HG02970 (cell line): ENCODE results near the gene RBP4.
"Not testable (repeated sequence)": the region's sequence is repeated elsewhere in the genome, so short reads cannot be mapped to it uniquely, and the experiment has no call there.

Source experiments
- ATAC-seq: cut with Tn5 transposase; IDR thresholded peaks from one replicate; pipeline ENCODE4 v1.9.1; 2021; ENCODE audit warnings: mild to moderate bottlenecking, moderate library complexity, moderate number of reproducible peaks; ENCODE audit not compliant: unreplicated experiment, low FRiP score

RBP4 gene

GRCh38 chr10:93568105-93568390 lies 33.0 kb downstream of the RBP4 start:
- ATAC-seq: no peak

- ATAC-seq: no peak
These were observed 33.5 kb downstream of the RBP4 start for GRCh38 chr10:93567277-93568104.

GRCh38 chr10:93566435-93567276 lies 34.4 kb downstream of the RBP4 start, which contains the start of gene FFAR4:
FFAR4 (plus strand) TSS chr10:93566665; CDS start chr10:93566721, 56 bp downstream.
- no peak for ATAC-seq

GRCh38 chr10:93565446-93565845 lies 35.6 kb downstream of the RBP4 start:
- ATAC-seq: no peak

GRCh38 chr10:93560541-93560940 lies 40.5 kb downstream of the RBP4 start:
- ATAC-seq: no peak

GRCh38 chr10:93559490-93559889 lies 41.5 kb downstream of the RBP4 start:
- no peak for ATAC-seq

GRCh38 chr10:93554760-93555432 lies 46.1 kb downstream of the RBP4 start:
- ATAC-seq: no peak

GRCh38 chr10:93554316-93554663 lies 46.7 kb downstream of the RBP4 start:
- no peak for ATAC-seq

GRCh38 chr10:93553482-93554315 lies 47.3 kb downstream of the RBP4 start:
- ATAC-seq: no peak

GRCh38 chr10:93552780-93553179 lies 48.3 kb downstream of the RBP4 start:
- ATAC-seq: no peak

GRCh38 chr10:93550606-93551005 lies 50.4 kb downstream of the RBP4 start:
- ATAC-seq: no peak

- no peak for ATAC-seq
These were observed 52.5 kb downstream of the RBP4 start for GRCh38 chr10:93548376-93549071.

GRCh38 chr10:93547522-93547921 lies 53.5 kb downstream of the RBP4 start:
- ATAC-seq: no peak

GRCh38 chr10:93546995-93547394 lies 54.0 kb downstream of the RBP4 start:
- not testable (repeated sequence) for ATAC-seq

- no peak for ATAC-seq
These were observed 58.7 kb downstream of the RBP4 start for GRCh38 chr10:93542358-93542791.
